Vagina (tissue), 2 donors: ENCODE data around the gene MIOS.

Source experiments
- POLR2A ChIP-seq, 2 donors: fragments of 450-650 bp; IDR thresholded peaks; one replicate each; pipeline ENCODE4 v1.6.1; 2017; ENCODE audit warnings: antibody characterized with exemption in 2 of 2, mild to moderate bottlenecking in 2 of 2, moderate library complexity in 2 of 2
- POLR2AphosphoS5 ChIP-seq, 2 donors: sonication (generic); formaldehyde crosslinking; IDR thresholded peaks; one replicate each; pipeline ENCODE4 v1.9.0; 2017; ENCODE audit warnings: antibody characterized with exemption in 2 of 2, mild to moderate bottlenecking in 2 of 2, low read depth in 1 of 2; ENCODE audit not compliant: insufficient read depth in 1 of 2
- TF ChIP-seq, protein P1 (sequence below), 3 experiments: fragments of 450-650 bp in 2 of 3; fragments of 200-600 bp in 1 of 3; sonication (generic) in 1 of 3; IDR thresholded peaks; one replicate each; pipeline ENCODE4 v1.5.1; 2017 to 2019; ENCODE audit warnings: antibody characterized with exemption in 3 of 3, mild to moderate bottlenecking in 2 of 3, moderate library complexity in 2 of 3

- TF ChIP-seq POLR2A (IDR thresholded peaks at IDR 0.05) = no peak
- TF ChIP-seq, protein P1, sequence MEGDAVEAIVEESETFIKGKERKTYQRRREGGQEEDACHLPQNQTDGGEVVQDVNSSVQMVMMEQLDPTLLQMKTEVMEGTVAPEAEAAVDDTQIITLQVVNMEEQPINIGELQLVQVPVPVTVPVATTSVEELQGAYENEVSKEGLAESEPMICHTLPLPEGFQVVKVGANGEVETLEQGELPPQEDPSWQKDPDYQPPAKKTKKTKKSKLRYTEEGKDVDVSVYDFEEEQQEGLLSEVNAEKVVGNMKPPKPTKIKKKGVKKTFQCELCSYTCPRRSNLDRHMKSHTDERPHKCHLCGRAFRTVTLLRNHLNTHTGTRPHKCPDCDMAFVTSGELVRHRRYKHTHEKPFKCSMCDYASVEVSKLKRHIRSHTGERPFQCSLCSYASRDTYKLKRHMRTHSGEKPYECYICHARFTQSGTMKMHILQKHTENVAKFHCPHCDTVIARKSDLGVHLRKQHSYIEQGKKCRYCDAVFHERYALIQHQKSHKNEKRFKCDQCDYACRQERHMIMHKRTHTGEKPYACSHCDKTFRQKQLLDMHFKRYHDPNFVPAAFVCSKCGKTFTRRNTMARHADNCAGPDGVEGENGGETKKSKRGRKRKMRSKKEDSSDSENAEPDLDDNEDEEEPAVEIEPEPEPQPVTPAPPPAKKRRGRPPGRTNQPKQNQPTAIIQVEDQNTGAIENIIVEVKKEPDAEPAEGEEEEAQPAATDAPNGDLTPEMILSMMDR (IDR thresholded peaks at IDR 0.05) = no peak
- no peak for TF ChIP-seq POLR2AphosphoS5 (IDR thresholded peaks at IDR 0.05; ENCODE audit: insufficient read depth in 1 of 2, low read depth in 1 of 2)
Observed at GRCh38 chr7:7653593-7654187, 87.0 kb downstream of the MIOS start.
